Cardiac muscle cell (in vitro differentiated cells and primary cell): ENCODE data around the gene KLRF1. TPM values are rescaled to one million over a fixed set of nuclear protein-coding genes. Genes with fewer than 3 reads are reported as not detected.

Experiments used
- DNase-seq, 2 donors: peaks; one replicate each; pipeline versions ENCODE4 v3.0.0 to v3.0.0-alpha.2; 2010 to 2017; ENCODE audit warnings: low read depth in 1 of 2, low spot score in 1 of 2
- H3K27ac ChIP-seq: fragments of 200-600 bp; sonication (generic); 2 replicates; pipeline ENCODE4 v1.5.1; 2016
- H3K27me3 ChIP-seq: fragments of 200-600 bp; sonication (generic); 2 replicates; pipeline ENCODE4 v1.6.0; 2016; ENCODE audit warnings: control low read depth
- H3K36me3 ChIP-seq: fragments of 200-600 bp; sonication (generic); 2 replicates; pipeline ENCODE4 v1.5.1; 2016; ENCODE audit warnings: control low read depth
- H3K4me1 ChIP-seq: fragments of 200-600 bp; sonication (generic); 2 replicates; pipeline ENCODE4 v1.8.1; 2017; ENCODE audit warnings: low read depth, mild to moderate bottlenecking, mixed run types
- H3K4me3 ChIP-seq: fragments of 200-600 bp; sonication (generic); 2 replicates; pipeline ENCODE4 v1.5.1; 2016; ENCODE audit warnings: mild to moderate bottlenecking
- H3K9me3 ChIP-seq: fragments of 200-600 bp; sonication (generic); 2 replicates; pipeline ENCODE4 v1.5.1; 2017; ENCODE audit warnings: low read depth, mild to moderate bottlenecking, control low read depth
- CTCF ChIP-seq: IDR thresholded peaks from 2 replicates; pipeline ENCODE4 v1.5.1; 2012; ENCODE audit warnings: low read depth, mild to moderate bottlenecking, low read length
- polyA plus RNA-seq: library from polyadenylated mRNA; unstranded; fragments of >200 nt; fragmentation: Nextera tagmentation; extraction: Ambion mirVana; gene quantifications from 2 replicates; pipeline ENCODE4 v1.2.1, GENCODE V29; 2016
- total RNA-seq: library from RNA; depleted of rRNA; stranded (reverse); fragments of >200 nt; gene quantifications from 2 replicates; pipeline ENCODE4 v1.2.3, GENCODE V29; 2016

The KLRF1 gene
- total and polyA plus RNA-seq, 2 experiments from 2014 or later, result not detected

GRCh38 chr12:9856151-9856550 lies 28.9 kb downstream of the KLRF1 start:
- Histone ChIP-seq H3K36me3 (no peaks in the 10 kb centered on the region), H3K9me3 (no peaks in the 10 kb centered on the region), H3K4me3 (no peak overlapping the region), H3K27ac (no peak overlapping the region), H3K4me1 (no peaks in the 10 kb centered on the region), H3K27me3 (no peaks in the 10 kb centered on the region)
- TF ChIP-seq CTCF, result no peak
- DNase-seq, result no peak

- no peaks in the 10 kb centered on the region for H3K9me3 ChIP-seq
Observed at GRCh38 chr12:9856894-9857293, 29.6 kb downstream of the KLRF1 start.

GRCh38 chr12:9858135-9858534 lies 30.9 kb downstream of the KLRF1 start:
- Histone ChIP-seq H3K27ac (no peak overlapping the region), H3K9me3 (no peaks in the 10 kb centered on the region), H3K27me3 (no peaks in the 10 kb centered on the region), H3K4me3 (no peak overlapping the region), H3K36me3 (no peaks in the 10 kb centered on the region), H3K4me1 (no peaks in the 10 kb centered on the region)
- no peak for DNase-seq
- no peak for TF ChIP-seq CTCF

More at GRCh38 chr12:9856894-9857293, 29.6 kb downstream of the KLRF1 start:
- H3K4me3 ChIP-seq, result no peak overlapping the region
- H3K27me3 ChIP-seq, result no peaks in the 10 kb centered on the region
- DNase-seq, result no peak
- H3K4me1 ChIP-seq, result no peaks in the 10 kb centered on the region
- no peak for TF ChIP-seq CTCF
- no peak overlapping the region for H3K27ac ChIP-seq
- no peaks in the 10 kb centered on the region for H3K36me3 ChIP-seq

- no peak for DNase-seq
- H3K27me3 ChIP-seq, result no peaks in the 10 kb centered on the region
- H3K4me1 ChIP-seq, result no peaks in the 10 kb centered on the region
- TF ChIP-seq CTCF, result no peak
- no peak overlapping the region for H3K27ac ChIP-seq
- H3K9me3 ChIP-seq, result no peaks in the 10 kb centered on the region
- no peak overlapping the region for H3K4me3 ChIP-seq
- no peaks in the 10 kb centered on the region for H3K36me3 ChIP-seq
Observed at GRCh38 chr12:9864913-9865675, 37.8 kb downstream of the KLRF1 start.

GRCh38 chr12:9866860-9867269 lies 39.6 kb downstream of the KLRF1 start:
- Histone ChIP-seq H3K4me3 (no peak overlapping the region), H3K27me3 (no peaks in the 10 kb centered on the region), H3K9me3 (no peaks in the 10 kb centered on the region), H3K4me1 (no peaks in the 10 kb centered on the region), H3K27ac (no peak overlapping the region), H3K36me3 (no peaks in the 10 kb centered on the region)
- TF ChIP-seq CTCF, result no peak
- no peak for DNase-seq
